Upper lobe of left lung (tissue), 4 donors: ENCODE measurements around the gene LAMC2.

Source experiments
- EP300 ChIP-seq, 4 donors: sonication (generic); formaldehyde crosslinking; IDR thresholded peaks; one replicate each; pipeline ENCODE4 v1.5.1; 2017; ENCODE audit warnings: antibody characterized with exemption in 4 of 4, control low read depth in 2 of 4
- POLR2A ChIP-seq, 4 donors: fragments of 450-650 bp; IDR thresholded peaks; one replicate each; pipeline ENCODE4 v1.5.1; 2016 to 2017; ENCODE audit warnings: antibody characterized with exemption in 4 of 4, mild to moderate bottlenecking in 2 of 4
- POLR2AphosphoS5 ChIP-seq, 2 donors: sonication (generic); formaldehyde crosslinking; IDR thresholded peaks; one replicate each; pipeline ENCODE4 v1.5.1; 2017; ENCODE audit warnings: antibody characterized with exemption in 2 of 2
- TF ChIP-seq, protein P1 (sequence below), 6 experiments: fragments of 450-650 bp in 4 of 6; fragments of 200-600 bp in 2 of 6; sonication (generic) in 2 of 6; IDR thresholded peaks; one replicate each; pipeline ENCODE4 v1.5.1; 2016 to 2019; ENCODE audit warnings: antibody characterized with exemption in 6 of 6

DNA sequence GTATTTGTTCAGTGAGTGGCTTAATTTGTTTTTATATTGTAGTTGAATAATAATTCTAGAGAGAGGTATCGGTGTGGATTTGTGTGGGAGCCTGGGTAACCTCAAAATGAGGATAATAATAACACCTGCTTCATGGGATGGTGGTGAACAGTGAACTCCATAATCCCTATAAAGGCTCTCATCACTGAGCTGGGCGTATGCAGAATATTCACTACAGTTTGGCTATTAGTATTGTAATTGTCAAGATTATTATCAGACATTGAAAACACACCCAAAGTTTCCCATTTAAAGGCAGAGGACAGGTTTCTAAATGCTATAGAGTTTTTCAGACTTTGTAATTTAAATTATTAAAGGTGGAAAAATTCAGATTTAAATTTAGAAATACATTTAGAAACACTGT, 7.0 kb upstream of the LAMC2 start:
- TF ChIP-seq, protein P1, sequence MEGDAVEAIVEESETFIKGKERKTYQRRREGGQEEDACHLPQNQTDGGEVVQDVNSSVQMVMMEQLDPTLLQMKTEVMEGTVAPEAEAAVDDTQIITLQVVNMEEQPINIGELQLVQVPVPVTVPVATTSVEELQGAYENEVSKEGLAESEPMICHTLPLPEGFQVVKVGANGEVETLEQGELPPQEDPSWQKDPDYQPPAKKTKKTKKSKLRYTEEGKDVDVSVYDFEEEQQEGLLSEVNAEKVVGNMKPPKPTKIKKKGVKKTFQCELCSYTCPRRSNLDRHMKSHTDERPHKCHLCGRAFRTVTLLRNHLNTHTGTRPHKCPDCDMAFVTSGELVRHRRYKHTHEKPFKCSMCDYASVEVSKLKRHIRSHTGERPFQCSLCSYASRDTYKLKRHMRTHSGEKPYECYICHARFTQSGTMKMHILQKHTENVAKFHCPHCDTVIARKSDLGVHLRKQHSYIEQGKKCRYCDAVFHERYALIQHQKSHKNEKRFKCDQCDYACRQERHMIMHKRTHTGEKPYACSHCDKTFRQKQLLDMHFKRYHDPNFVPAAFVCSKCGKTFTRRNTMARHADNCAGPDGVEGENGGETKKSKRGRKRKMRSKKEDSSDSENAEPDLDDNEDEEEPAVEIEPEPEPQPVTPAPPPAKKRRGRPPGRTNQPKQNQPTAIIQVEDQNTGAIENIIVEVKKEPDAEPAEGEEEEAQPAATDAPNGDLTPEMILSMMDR (IDR thresholded peaks at IDR 0.05): no peak
- TF ChIP-seq POLR2AphosphoS5 (IDR thresholded peaks at IDR 0.05) (no peak), POLR2A (IDR thresholded peaks at IDR 0.05) (no peak), EP300 (IDR thresholded peaks at IDR 0.05) (no peak)
